Choroid plexus epithelial cell (primary cell): ENCODE data around the gene CRHBP.
A peak's percentile ranks its signal among the peaks of the same experiment; 100 is the strongest.
"Not testable (repeated sequence)": the region's sequence is repeated elsewhere in the genome, so short reads cannot be mapped to it uniquely, and the experiment has no call there.

ENCODE experiments used
- DNase-seq: peaks from one replicate; pipeline ENCODE4 v3.0.0-alpha.2; 2010; ENCODE audit warnings: low read depth
- H3K4me3 ChIP-seq: 2 replicates; pipeline ENCODE4 v1.5.1; 2011; ENCODE audit warnings: low read depth, mild to moderate bottlenecking, control low read depth, low read length, moderate library complexity
- CTCF ChIP-seq: conservative IDR thresholded peaks from 2 replicates; pipeline ENCODE4 v1.5.1; 2011; ENCODE audit warnings: low read depth, mild to moderate bottlenecking, control low read depth, inconsistent platforms, low read length, moderate library complexity

The CRHBP gene

GRCh38 chr5:76994337-76994736 lies 41.5 kb downstream of the CRHBP start:
- TF ChIP-seq CTCF, result no peak
- no peak overlapping the region for H3K4me3 ChIP-seq
- no peak for DNase-seq

- DNase-seq, H3K4me3 ChIP-seq: not testable (repeated sequence)
Observed at GRCh38 chr5:76998251-76998650, 45.4 kb downstream of the CRHBP start.

- DNase-seq, result peak; percentile 83
Observed at GRCh38 chr5:76999451-76999850, 46.6 kb downstream of the CRHBP start.

GRCh38 chr5:77003246-77003645 lies 50.4 kb downstream of the CRHBP start:
- TF ChIP-seq CTCF, result no peak
- DNase-seq, result no peak
- no peak overlapping the region for H3K4me3 ChIP-seq

More at GRCh38 chr5:76999451-76999850, 46.6 kb downstream of the CRHBP start:
- H3K4me3 ChIP-seq, result no peak overlapping the region
- no peak for TF ChIP-seq CTCF

GRCh38 chr5:77006124-77006523 lies 53.3 kb downstream of the CRHBP start:
- TF ChIP-seq CTCF, result no peak
- DNase-seq, result no peak

GRCh38 chr5:77008413-77008812 lies 55.6 kb downstream of the CRHBP start:
- no peak for DNase-seq
- TF ChIP-seq CTCF, result no peak

More at GRCh38 chr5:77006124-77006523, 53.3 kb downstream of the CRHBP start:
- no peak overlapping the region for H3K4me3 ChIP-seq

GRCh38 chr5:77010243-77010642 lies 57.4 kb downstream of the CRHBP start:
- TF ChIP-seq CTCF, result no peak
- DNase-seq, result no peak
- H3K4me3 ChIP-seq, result no peak overlapping the region

More at GRCh38 chr5:77008413-77008812, 55.6 kb downstream of the CRHBP start:
- no peak overlapping the region for H3K4me3 ChIP-seq

- DNase-seq, result no peak
- no peak overlapping the region for H3K4me3 ChIP-seq
- TF ChIP-seq CTCF, result no peak
Observed at GRCh38 chr5:77011498-77011897, 58.7 kb downstream of the CRHBP start.
